DLD1 (cell line): ENCODE results near the gene RIC1.
"Not testable (repeated sequence)": the region's sequence is repeated elsewhere in the genome, so short reads cannot be mapped to it uniquely, and the experiment has no call there.

ENCODE experiments used
- in situ Hi-C: cut with HindIII; loops from 2 replicates; pipeline ENCODE4 v1.10.0; 2017; ENCODE audit warnings: low sequenced_read_pairs

Gene RIC1

DNA sequence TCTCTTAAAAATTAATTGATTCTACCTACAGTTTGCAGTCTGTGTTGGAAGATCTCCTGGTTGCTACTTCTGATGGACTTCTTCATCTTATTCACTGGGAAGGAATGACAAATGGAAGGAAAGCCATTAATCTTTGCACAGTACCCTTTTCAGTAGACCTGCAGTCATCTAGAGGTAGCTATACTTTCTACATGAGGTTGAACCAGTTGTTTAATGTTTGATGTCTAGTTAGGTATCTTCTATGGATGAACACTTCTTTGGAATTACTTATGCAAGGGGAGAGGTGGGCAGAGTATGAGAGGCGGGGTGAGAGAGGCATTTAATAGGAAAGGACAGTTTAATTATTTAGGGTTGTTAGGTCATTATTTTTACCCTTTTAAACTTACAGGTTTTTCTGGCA, 91.2 kb downstream of the RIC1 start:
- in situ Hi-C loops = no loop called here

DNA sequence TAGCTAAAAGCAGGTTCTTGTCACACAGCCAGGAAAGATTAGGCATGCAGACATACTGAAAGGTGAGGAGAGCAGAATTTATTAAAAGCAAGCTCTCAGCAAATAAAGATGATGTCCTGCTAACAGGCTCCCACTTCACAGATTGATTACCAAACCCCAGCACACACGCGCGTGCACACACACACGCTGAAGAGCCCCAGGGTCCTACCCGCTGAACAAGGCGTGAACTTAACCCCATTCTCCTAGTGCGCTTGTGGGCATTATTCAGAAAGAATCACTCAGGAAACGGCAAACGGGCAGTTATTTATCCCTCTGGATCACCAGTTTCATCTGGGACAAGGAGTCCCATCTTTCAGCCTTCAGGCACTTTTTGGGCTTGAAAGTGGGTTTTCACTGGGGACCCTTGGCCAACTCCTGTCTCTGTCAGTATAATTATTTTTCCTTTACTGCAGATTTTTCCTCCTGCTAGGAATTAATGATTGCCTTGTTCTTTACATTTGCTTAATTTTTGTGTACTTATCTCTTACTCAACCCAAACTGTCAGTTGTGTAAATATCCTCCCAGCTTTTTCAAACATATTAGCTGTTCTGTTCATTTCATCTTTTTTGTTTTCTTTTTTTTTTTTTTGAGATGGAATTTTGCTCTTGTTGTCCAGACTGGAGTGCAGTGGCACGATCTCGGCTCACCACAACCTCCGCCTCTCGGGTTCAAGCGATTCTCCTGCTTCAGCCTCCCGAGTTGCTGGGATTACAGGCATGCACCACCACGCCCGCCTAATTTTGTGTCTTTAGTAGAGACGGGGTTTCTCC, 92.6 kb downstream of the RIC1 start:
- in situ Hi-C loops = no loop called here

DNA sequence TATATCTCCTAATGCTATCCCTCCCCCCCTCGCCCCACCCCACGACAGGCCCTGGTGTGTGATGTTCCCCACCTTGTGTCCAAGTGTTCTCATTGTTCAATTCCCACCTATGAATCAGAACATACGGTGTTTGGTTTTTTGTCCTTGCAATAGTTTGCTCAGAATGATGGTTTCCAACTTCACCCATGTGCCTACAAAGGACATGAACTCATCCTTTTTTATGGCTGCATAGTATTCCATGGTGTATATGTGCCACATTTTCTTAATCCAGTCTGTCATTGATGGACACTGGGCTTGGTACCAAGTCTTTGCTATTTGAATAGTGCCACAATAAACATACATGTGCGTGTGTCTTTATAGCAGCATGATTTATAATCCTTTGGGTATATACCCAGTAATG, 93.8 kb downstream of the RIC1 start:
- in situ Hi-C loops = not testable (repeated sequence)

DNA sequence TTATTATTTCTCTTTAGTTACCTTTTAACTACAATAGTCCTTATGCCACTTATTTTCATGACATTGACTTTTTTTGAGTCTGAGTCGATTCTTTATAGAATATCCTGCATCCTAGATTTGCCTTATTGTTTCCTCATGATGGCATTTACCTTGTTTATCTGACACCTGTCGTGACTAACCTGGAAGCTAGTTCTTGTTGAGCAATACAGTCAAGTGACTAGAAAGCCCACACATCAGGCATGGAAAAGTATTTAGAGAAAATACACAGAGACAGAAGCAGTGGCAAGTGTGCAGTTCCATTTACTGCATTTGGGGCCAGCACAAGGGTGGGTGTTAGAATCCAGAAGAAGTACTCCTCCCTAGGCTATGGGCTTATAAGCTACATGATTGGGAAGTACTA, 106.2 kb downstream of the RIC1 start:
- in situ Hi-C loops = no loop called here

DNA sequence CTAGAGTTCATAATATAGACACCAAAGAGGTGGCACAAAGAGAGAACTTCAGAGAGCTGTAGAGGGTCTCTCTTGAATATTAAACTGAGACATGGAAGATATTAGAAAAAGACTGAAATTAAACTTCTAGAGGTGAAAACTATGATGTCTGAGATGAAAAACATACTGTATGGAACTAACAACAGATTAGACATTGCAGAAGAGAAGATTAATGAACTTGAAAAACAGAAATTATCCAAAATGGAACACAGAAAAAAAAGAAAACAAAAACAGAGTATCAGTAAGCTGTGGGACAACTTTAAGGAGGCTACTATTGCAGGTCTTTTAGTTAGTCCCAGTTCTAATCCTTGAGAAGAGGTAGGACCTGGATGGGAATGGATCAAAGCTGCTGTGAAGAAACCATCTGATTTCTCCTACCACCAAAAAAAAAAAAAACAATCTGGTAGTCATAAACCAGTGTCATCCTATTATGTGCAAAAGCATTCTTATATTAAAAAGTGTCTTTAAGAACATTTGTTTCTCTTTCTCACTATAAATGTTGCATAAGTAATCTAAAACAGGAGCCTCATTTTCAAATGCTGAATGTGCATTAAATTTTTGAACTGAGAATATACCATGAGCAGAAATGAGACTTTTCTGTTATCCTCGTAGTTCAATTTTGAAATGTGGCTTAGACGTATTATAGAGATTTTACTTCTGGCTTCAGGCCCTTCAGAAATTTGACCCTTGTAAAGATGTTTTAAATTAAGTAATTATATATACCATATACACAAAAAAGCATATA, 107.8 kb downstream of the RIC1 start:
- in situ Hi-C loops = no loop called here

DNA sequence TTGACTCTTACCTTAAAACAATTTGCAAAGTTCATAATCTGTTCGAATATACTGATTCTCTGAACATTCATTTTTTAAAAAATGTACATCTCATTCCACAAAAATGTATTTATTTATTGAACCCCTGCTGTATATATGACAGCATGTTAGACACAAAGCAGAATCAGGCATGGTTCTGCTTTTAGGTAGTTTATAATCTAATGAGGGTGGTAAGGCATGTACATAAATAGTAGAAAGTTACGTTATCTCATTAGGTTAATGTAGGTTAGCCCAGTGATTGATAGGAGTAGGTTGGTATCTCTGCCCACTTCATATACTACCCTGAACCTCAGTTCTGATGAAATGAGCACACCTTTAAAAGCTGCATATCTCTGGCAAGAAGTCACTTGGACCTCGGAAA, 114.2 kb downstream of the RIC1 start:
- in situ Hi-C loops = no loop called here

DNA sequence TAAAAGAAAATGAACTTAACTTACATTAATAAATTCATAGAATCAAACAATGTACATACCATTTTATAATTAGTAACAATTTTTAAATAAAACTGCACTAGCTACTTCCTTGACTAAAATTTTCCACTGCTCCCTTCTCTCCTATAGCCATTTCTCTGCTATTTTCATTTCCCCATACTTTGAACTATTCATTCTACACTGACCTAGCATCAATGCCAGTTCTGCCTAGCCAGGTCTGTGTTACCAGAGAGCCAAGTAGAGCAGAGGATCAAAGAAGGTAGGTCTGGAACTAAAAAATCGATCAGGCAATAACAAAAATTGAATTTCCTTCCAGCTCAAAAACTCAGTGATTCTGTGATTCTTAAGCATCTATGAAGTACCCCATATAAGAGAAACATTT, 119.5 kb downstream of the RIC1 start:
- in situ Hi-C loops = no loop called here

DNA sequence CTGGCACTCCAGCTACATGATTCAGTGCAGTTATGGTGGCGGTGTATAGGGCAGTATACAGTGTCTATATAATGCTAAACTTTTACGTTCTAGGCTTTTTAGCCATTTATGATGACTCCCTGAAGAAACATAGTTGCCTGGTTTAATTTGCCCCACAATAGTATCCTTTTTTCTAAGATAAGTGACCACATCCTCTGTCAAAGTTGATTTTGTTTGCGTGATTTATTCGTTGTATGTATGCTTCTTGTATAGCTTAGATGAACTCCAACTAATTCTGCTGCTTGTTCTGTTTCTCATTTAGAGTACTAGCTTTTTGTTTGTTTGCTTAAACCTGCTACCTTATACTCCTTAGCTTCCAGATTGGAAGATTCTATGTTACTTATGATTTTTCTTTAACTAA, 120.4 kb downstream of the RIC1 start:
- in situ Hi-C loops = no loop called here

DNA sequence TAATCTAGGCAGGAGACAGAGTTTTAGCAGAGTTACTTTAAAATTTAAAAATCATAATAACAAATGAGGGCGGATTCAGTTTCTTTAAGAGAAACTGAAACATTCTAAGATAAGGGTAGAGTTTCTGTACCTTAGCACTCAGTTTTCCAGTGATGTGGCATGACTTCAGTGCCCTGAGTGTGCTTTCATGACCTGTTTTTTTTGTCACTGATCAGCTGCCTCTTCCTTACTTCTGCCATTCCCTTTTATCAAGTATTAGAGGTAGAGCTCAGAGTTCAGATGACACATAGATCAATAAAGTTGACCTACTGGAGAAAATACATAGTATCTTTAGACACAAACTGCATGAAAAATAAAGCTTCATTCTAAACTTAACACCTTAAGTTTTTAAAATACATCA, 121.7 kb downstream of the RIC1 start:
- in situ Hi-C loops = no loop called here

DNA sequence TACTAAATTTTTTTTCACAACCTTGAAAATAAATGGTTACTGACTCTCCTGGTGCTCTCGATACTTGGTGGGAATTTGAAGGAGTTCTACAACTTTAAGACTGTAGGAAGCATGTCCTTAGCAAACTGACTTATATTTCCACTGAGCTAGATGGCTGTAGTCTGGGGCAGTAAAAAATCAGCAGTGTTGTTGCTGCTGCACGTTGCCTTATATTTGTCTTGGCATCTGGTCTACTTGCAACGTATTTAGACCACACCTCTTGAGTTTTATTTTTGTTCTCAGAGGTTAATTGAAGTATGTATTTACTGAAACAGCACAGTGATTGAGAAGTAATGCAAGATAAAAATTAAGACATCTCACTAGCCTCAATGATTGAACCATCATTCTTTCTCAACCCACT, 127.7 kb downstream of the RIC1 start:
- in situ Hi-C loops = no loop called here

DNA sequence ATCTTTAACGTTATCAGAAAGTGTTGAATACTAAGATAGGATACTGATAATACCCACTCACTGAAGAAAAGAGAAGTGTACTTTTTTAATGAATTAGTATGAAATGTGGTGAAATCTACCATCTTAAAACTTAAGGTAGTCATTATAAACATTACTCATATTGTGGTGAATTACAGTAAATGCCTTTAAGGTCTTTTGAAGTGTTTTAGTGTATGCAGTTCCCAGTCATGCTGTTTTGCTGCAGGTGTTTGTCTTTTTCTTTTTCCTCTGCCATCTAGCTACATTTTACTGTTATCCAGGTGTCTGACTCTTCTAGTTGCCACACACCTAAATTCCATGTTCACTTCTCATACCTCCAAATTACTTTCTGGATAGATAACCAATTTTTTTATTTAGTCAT, 131.4 kb downstream of the RIC1 start:
- in situ Hi-C loops = no loop called here

DNA sequence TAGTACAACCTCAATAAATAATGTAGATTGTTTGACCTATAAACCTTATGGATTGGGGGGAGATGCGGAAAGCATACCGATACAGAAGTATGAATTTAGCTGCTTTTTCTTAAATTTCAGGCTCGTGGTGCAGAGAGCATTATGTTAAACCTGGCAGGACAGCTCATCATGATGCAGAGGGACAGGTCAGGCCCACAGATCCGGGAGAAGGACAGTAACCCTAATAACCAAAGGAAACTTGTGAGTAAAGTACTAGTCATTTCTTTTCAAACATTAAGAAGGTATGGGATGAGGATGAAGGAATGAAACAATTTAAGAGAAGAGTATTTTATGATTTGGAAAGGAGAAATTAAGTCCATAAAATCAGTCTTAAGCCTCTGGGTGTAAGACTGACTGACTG, 133.5 kb downstream of the RIC1 start:
- in situ Hi-C loops = no loop called here

DNA sequence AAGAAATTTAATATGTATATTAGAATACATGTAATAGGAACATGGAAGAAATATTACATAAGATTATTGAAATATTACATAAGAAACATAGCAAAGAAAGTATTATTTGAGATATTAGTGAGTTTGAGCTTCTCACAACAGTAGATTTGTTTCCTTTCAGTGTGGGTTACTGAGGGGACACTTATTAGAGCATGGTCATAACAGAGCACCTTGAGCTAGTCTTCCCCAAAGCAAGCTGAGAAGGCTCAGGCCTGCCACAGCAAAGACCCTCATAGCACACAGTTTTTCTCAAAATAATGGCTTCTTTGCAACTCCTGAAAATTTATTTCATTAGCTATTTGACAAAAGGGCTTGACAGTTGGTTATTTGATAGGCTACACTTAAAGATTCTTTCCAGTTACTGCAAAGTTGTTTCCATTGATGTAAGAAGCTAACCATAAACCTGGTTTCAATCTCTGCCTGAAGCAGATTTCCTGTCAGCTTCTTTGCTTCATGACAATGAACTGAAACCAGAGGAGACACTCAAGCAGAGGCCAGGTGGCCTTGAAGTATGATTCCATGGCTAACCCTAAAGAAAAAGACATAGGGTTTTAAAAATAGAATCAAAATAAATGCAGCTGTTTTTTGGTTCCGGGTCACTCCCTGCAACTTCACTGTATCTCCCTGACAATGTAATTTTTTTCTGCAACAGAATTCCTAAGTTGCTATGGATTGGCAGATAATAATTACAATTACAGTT, 135.4 kb downstream of the RIC1 start:
- in situ Hi-C loops = no loop called here

DNA sequence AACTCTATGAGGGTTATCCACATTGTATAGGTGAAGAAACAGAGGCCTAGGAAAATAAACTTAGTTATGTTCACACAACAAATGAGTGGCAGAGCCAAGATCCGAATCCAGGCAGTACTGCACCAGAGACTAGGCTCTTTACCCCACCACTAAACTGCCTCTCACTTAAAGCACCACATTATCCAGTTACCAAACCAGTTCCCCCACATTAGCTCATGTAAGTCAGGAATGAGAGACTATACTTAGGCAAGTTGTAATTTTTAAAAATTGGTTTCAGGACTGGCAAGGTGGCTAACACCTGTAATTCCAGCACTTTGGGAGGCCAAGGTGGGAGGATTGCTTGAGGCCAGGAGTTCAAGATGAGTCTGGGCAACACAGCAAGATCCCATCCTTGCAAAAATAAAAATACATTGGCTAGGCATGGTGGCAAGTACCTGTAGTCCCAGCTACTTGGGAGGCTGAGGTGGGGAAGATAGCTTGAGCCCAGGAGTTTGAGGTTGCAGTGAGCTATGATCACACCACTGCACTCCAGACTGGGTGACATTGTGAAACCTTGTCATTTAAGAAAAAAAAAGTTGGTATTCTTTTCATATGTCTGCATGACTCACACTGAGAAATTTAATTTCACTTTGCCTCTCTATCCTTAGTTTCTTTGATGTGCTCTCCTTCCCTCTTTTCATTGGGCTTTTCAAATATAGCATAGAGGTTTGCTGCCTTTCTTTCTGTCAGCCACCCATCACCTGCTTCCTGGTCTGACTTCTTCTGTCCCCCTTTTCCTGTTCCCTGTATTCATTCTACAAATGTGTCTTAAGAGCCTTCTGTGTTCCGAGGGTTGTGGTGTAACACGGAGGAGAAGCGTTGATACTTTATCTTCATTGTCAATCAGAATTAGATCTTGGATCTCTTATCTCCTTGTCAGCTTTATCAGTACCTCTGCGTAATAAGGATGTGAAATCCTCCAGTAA, 139.3 kb downstream of the RIC1 start:
- in situ Hi-C loops = no loop called here

DNA sequence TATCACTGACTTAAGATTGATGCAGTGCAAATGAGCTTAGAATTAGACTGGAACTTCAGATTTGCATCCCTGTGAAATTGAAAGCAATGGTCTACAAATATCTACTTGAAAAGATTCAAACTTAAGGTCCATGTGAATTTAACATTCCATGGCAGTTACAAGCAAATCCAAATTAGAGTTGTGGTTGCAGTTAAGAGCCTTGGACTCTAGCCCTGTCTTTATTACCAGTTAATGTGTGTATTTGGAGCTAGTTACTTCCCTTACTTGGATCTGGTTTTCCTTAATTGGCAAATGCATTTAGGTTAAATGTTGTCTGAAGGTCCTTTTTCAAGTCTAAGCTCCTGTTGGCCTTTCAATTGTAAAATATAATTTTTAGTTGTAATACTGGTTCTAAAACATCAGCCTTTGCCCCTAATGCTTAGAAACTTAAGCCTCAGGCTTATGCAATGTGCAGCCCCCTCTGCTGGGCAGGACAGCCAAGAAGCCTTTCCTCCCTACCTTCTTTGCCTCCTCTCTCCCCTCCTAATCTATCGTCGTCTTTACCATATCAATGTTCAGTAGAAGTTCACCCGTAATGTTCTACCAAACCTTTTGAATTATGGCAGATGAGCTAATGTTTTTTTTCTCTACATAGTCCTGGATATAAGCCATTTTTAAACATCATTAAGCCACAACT, 144.6 kb downstream of the RIC1 start:
- in situ Hi-C loops = no loop called here

DNA sequence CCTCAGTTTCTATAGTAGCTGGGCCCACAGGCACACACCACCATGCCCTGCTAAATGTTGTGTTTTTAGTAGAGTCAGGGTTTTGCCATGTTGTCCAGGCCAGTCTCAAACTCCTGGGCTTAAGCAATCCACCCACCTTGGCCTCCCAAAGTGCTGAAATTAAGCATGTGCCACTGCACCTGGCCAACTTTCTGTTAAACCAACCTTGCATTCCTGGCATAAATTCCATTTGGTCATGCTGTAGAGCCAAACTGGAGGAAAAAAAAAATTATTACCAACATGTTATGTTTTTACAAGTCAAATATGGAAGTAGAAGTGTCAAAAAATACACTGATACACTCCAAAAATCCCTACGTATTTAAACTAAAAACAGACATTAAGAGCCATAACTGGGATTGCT, 149.9 kb downstream of the RIC1 start:
- in situ Hi-C loops = no loop called here

DNA sequence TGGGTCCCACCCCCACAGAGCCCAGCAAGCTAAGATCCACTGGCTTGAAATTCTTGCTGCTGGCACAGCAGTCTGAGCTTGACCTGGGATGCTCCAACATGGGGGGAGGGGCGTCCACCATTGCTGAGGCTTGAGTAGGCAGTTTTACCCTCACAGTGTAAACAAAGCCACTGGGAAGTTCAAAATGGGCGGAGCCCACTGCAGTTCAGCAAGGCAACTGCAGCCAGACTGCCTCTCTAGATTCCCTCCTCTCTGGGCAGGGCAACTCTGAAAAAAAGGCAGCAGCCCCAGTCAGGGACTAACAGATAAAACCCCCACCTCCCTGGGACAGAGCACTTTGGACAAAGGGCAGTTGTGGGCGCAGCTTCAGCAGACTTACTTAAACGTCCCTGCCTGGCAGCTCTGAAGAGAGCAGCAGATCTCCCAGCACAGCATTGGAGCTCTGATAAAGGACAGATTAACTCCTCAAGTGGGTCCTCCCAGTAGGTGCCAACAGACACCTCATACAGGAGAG, 150.9 kb downstream of the RIC1 start:
- in situ Hi-C loops = not testable (repeated sequence)

DNA sequence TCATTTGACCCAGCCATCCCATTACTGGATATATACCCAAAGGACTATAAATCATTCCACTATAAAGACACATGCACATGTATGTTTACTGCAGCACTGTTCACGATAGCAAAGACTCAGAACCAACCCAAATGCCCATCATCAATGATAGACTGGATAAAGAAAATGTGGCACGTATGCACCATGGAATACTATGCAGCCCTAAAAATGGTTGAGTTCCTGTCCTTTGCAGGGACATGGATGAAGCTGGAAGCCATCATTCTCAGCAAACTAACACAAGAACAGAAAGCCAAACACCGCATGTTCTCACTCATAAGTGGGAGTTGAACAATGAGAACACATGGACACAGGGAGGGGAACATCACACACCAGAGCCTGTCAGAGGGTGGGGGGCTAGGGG, 154.5 kb downstream of the RIC1 start:
- in situ Hi-C loops = not testable (repeated sequence)

DNA sequence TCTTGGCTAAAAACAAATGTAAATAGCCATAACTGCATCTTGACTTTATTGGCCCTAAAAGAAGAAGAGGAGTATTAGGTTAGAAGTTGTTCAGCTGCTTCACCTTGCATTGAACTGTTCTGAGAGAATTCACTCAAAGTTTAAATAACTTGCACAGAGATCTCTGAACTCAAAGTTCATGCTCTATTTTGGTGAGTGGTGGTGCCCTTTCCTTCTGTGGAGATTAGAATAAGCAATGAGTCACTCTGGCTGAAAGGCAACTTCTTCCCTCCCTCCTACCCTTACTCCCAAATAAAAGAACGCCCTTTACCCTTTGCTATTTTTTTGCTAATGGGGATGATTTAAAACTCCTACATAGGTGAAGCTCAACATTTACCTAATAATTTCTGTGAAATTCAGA, 155.1 kb downstream of the RIC1 start:
- in situ Hi-C loops = no loop called here
